SK-N-SH (cell line): ENCODE results near the gene MAPRE3.

ENCODE experiments used
- CTCF ChIP-seq: fragments of 200-600 bp; sonication (generic); IDR thresholded peaks from 2 replicates; pipeline ENCODE4 v1.6.1; 2017; ENCODE audit warnings: antibody characterized with exemption, mild to moderate bottlenecking, moderate library complexity
- EZH2phosphoT487 ChIP-seq: fragments of 200-600 bp; sonication (generic); IDR thresholded peaks from 2 replicates; pipeline ENCODE4 v1.6.1; 2017; ENCODE audit warnings: low read depth, mixed run types, mild to moderate bottlenecking, antibody characterized with exemption, moderate library complexity, borderline replicate concordance
- FOXM1 ChIP-seq: IDR thresholded peaks from 2 replicates; pipeline ENCODE4 v1.4.0; 2012; ENCODE audit warnings: low read depth, mild to moderate bottlenecking
- NRF1 ChIP-seq: IDR thresholded peaks from 2 replicates; pipeline ENCODE4 v1.6.1; 2012; ENCODE audit warnings: low read depth, mild to moderate bottlenecking, low read length

DNA sequence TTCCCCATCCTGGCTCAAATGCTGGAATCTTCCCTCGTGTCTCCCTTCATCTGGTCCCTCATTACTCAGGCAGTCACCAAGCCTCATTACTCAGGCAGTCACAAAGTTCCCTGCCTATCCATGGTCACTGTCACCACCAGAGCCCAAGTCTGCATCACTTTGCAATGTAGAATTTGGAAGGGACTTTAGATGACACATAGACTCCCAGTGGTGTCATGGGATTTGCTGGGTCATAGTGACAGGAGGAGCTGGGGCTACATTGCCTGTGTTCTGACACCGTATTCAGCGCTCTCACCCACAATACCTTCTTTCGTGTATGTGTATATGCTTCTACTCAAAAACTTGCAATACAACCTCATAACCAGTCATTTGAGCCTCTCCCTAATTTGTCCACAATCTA lies 105.9 kb downstream of the MAPRE3 start:
- no peak for TF ChIP-seq CTCF
- no peak for TF ChIP-seq FOXM1
- no peak for TF ChIP-seq NRF1
- TF ChIP-seq EZH2phosphoT487, result no peak
